Left colon (tissue), 2 donors: Measurements from ENCODE around the gene CIBAR2. TPM values are rescaled to one million over a fixed set of nuclear protein-coding genes. Genes with fewer than 3 reads are reported as not detected.

Experiments
- ATAC-seq: fragments of 200-7000 bp; cut with Tn5 transposase; one replicate; pipeline ENCODE4 v1.9.1; 2020; ENCODE audit warnings: mild to moderate bottlenecking, moderate library complexity
- DNase-seq, 2 donors: peaks; one replicate each; pipeline ENCODE4 v3.0.0-alpha.2; 2020
- intact Hi-C, 2 donors: fragments of 100-400 bp; cut with DNase I in 1 of 2; cut with micrococcal nuclease in 1 of 2; formaldehyde crosslinking; loops; one replicate each; pipeline versions ENCODE4 v1.11.2 to v1.14.0; 2022; cut with DNase I, micrococcal nuclease
- total RNA-seq, 2 donors: library from RNA; stranded (reverse); fragmentation: NEBNext Ultra II Directional; extraction: Animal tissue kit (Norgen Biotek cat#: 25700); gene quantifications; one replicate each; pipeline ENCODE4 v1.2.1, GENCODE V29; 2021
- donor health status: DM: no; HTN: no; CAD: no.
- donor health status: DM: yes; HTN: yes; CAD: no.

CIBAR2 gene
- total RNA-seq, 2 donors from 2014 or later = not detected

DNA sequence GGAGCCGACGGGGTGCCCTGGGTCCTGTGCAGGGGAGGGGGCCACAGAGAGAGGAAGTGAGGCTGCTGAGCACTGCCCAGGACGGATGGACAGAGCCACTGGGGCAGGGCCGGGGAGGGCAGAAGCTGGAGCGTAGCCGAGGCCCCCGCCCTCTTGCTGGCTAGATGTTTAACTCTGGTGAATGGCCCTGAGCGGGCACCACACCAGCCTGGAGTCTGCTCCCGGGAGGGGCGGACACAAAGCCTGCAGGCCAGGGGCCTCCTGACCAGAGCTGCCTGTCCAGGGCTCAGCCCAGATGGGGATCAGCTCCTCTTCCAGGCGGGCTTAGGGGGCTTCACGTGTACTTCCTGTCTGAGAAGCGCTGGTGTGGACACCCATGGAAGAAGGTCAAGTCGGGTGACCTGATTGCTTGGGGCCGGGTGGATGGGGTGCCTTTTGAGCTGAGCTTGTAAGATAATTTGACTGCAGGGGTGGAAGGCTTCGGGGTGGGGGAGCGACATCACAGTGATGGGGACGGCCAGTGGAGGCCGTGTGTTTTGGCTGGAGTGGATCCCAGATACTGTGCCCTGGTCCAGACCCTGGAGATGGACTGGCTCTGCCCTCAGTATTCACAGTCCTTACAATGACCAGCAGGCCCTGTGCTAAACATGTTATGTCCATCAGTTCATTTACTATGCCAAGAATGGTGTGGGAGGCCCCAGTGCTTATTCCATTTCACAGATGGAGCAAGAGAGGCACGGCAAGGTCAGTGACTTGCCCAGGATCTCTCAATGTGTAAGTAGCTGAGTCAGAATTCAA, 33.7 kb upstream of the CIBAR2 start:
- intact Hi-C loops = no loop called here
- no peak for ATAC-seq
- DNase-seq = no peak

DNA sequence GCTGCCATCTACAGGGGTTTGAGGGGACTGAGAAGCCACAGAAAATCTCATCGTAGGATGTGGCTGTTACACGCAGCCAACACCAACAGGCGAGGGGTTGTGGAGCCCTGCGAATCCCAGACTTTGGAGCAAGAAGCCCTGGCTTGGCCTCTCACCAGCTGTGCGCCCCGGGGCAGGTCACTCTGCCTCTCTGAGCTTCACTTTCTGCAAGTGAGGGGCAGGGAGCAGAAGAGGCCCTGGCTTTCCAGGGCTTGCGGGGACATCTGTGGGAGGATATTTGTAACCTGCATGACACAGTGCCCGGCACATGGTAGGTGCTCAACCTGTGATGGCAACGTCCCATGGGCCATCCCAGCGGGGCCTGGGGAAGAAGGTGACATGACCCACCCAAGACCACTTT, 32.9 kb upstream of the CIBAR2 start:
- intact Hi-C loops = no loop called here
- ATAC-seq (no peak), DNase-seq (no peak)

DNA sequence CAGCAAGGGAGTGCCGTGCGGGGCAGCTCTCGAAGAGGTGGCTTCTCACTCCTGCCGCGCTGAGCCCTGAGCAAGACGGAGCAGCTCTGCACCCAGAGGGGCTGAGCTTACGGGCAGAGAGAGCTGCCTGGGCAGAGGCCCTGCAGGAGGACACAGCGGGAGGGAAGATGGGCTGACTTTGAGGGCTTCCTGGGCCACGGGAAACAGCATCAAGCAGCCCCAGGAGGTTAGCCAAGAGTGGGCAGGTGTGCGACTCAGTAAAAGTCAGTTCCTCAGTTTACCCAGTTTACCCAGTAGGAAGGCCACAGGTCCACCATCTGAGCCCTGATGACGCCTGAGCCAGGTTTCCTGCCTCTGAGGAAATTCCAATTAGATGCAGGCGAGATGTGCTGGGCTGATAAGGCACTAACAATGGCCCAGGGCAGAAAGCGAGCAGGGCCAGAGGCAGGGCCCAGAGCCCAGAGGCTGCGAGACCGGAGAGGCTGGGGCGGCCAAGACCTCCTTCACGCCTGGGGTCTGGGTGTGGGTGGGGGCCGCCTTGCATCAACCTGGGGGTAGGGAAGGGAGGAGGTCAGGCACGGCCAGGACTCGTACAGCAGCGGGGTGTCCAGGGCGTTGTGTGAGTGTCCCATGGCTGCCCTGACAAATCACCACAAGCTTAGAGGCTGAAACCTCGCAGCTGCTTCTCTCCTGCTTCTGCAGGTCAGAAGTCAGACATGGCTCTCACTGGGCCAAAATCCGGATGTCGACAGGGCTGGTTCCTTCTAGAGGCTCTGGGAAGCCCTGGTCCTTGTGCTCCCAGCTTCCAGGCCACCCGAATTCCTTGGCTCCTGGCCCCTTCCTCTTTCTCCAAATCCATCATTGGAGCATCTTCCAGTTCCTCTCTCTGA, 32.0 kb upstream of the CIBAR2 start:
- intact Hi-C loops = no loop called here
- no peak for DNase-seq

GRCh38 chr16:85142771-85143211, 30.5 kb upstream of the CIBAR2 start:
- intact Hi-C loops = no loop called here
- ATAC-seq (no peak), DNase-seq (no peak)

More for the DNA sequence above, 32.0 kb upstream of the CIBAR2 start:
- no peak for ATAC-seq

- ATAC-seq = no peak
- no peak for DNase-seq
- intact Hi-C loops = no loop called here
These were observed 29.8 kb upstream of the CIBAR2 start for GRCh38 chr16:85142129-85142513.

GRCh38 chr16:85141491-85142128, 29.3 kb upstream of the CIBAR2 start:
- intact Hi-C loops = no loop called here
- DNase-seq (no peak), ATAC-seq (no peak)

DNA sequence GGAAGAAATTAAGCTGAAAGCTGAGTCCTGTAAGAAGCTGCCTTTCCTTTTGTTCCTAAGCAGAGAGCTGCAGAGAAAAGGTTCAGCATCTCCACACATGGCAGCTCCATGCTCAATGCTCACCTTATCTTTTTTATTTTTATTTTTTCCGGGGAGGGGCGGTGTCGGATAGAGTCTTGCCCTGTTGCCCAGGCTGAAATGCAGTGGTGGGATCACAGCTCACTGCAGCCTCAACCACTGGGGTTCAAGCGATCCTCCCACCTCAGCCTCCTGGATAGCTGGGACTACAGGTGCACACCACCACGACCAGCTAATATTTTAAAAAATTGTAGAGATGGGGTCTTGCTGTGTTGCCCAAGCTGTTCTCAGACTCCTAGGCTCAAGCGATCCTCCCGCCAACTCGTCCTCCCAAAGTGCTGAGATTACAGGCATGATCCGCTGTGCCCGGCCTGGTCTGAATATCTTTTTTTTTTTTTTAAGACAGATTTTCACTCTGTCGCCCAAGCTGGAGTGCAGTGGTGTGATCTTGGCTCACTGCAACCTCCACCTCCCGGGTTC, 28.3 kb upstream of the CIBAR2 start:
- ATAC-seq = no peak
- no peak for DNase-seq
- intact Hi-C loops = no loop called here

DNA sequence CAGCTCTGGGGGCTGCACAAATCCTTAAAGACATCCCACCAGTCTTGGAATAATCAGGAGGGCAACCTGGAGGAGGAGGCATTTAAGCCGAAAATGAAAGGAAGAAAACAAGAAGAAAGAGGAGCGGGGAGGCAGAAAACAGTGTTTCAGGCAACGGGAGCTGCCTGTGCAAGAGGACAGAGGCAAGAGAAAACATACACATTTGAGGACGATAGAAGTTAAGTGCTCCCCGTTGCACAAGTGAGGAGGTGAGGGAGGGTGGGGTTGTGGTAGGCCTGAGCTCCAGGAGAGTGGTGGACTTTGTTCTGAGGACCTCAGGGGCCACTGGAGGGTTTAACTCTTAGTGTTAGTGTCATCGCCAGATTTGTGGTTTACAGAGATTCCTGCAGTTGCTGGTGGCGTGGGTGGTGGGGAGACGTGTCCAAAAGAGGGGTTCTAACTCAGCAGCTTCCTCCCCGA, 27.6 kb upstream of the CIBAR2 start:
- ATAC-seq = no peak
- DNase-seq = no peak
- intact Hi-C loops = loop anchor here in 1 of 2 donors (10.0 kb wide), 1 partner anchor 65 kb away; no protein-coding TSS in a partner anchor

DNA sequence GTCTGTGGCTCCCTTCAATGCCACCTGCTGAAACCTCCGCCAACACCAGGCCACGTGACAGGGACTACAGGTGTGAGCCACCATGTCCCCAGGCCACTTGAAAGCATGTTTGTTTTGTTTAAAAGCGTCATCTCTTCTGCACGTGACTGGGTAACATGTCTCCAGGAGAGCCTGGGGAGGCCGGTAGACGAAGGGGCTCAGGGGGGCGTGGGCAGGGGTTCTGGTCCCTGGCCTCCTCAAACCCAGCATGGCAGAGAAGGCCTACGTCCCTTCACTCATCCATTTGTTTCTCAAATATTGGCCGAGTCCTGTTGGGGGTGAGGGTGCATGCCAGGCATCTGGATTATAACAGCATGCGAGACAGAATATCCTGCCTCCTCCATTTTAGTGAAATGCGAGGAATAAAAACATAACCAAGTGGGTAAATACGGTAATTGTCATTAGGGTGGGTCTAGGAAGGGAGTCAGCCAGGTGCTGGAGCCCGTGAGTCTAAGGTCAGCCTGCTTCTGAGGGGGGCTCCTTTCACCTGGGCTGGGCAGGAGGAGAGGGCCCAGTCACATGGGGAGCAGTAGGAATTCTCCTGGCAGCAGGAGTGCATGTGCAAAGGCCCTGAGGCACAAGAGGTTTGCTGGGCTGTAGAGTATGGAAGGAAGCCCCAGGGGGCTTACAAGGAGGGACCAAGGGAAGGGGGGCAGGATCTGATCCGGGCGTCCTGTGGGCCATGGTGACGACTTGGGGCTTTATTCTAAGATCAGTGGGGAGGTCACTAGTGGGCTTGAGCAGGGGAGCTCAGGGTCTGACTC, 26.8 kb upstream of the CIBAR2 start:
- ATAC-seq = no peak
- no peak for DNase-seq
- intact Hi-C loops = loop anchor here in 1 of 2 donors (10.0 kb wide), 1 partner anchor 66 kb away; no protein-coding TSS in a partner anchor

DNA sequence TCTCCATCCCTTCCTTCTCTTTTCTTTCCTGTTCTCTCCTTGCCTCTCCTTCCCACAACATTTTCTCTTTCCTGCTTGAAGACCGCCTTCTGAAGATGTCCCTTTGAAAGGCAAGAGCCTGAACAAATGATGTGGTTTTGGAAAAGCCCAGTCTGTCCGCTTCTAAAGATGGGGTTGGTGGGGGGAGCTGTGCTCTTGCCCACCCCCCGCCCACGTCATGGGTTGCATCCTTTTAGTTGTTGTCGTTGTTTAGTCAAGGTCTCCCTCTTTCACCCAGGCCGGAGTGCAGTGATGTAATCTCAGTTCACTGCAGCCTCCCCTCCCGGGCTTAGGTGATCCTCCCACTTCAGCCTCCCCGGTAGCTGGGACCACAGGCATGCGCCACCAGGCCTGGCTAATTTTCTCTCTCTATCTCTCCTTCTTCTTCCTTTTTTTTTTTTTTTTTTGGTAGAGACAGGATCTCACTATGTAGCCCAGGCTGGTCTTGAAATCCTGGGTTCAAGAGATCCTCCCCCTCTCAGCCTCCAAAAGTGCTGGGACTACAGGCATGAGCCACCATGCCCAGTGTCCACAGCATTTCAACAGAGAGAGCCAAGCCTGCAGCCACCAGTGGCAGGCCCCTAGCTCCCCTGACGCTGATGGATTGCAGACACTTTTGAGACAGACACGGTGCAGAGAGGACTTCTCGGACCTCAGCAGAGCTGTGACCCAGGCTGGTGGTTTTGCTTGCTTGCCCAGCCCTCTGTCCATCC, 26.0 kb upstream of the CIBAR2 start:
- intact Hi-C loops = loop anchor here in 1 of 2 donors (10.0 kb wide), 1 partner anchor 67 kb away; no protein-coding TSS in a partner anchor
- ATAC-seq = no peak
- no peak for DNase-seq

DNA sequence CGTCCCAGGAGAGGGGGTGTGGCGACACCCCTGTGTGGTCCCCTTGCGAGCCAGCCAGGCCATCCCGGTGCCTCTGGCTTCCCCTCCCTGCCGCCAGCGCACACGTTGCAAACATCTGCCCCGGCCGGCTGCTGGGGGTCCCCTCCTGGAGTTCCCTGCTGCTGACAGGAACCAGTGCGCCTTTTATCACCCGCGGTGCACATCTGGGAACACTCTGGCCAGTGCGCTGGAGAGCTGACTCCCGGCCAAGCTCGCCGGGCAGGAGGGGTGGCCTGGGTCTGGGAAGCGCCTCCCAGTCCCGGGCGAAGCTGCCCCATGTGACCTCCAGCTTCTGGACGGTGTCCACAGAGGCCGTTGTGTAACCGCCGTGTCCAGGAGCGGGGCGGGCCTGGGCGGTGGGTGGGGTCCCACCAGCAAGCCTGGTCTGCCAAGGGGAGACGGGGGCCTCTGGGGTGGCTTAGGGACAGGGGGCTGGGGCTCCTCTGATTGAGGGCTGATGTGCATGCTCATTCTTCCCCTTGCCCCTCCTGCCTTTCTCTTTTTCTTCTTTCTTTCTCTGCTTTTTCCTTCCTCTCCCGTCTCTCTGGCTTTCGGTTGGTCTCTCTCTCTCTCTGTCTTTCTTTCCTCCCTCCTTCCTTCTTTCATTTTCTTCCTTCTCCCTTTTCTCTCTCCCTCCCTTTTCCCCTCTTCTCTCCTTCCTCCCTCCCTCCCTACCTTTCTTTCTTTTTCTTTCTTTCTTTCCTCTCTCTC, 25.2 kb upstream of the CIBAR2 start:
- peak; percentile 75 to 89 for DNase-seq
- peak; percentile 88 for ATAC-seq
- intact Hi-C loops = loop anchor here in 1 of 2 donors (10.0 kb wide), 1 partner anchor 67 kb away; no protein-coding TSS in a partner anchor

DNA sequence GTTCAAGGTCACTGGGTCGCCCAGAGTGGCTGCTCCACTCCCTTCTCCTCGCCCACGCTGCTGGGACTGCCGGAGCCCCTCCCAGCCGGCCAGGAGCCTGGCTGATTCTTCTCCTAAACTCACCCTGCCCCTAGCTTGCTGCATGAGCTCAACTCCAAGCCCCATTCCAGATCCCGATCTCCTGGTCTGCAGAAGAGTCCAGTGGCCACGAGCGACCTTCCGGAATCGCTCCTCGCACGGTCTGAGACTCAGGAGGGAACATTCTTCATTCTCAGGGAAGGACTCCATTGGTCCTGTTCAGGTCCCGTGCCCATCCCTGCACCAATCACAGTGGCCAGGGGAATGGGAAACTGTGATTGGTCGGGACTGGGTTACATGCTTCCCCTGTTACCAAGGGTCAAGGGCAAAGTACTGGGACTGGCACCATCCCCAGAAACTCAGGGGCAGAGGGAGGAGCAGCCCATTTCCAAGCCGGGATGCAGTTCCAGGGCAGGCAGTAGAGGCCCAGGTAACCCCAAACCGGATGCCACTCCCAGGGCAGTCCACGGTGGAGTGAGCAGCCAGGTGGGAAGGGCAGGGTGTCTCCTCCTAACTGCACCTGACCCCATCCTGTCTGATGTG, 24.5 kb upstream of the CIBAR2 start:
- peak in 1 of 2 donors; percentile 48 for DNase-seq
- intact Hi-C loops = loop anchor here in 1 of 2 donors (10.0 kb wide), 1 partner anchor 68 kb away; no protein-coding TSS in a partner anchor
- ATAC-seq = peak; percentile 42

DNA sequence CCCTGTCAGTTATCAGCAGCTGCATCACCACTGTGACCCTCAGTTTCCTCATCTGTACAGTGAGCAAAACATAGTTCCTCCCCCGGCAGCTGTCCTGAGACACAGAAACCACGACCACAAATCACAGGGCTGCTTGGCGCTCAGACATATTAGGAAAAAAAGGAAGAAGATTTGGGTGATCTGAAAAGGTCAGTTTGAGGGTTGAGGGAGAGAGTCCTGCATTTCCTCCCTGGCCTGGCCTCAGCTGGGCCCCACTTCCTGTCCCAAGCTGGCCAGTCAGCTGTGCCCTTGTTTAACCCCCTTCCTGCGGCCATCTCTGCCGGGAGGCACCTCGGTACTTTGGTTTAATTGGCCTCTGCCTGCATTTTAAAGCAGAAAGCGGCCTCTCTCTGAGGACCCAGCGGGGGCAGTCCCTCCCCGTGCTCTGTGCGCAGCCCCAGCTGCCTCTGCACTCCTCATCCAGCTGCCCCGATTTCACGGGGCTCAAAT, 24.0 kb upstream of the CIBAR2 start:
- ATAC-seq = peak; percentile 23
- intact Hi-C loops = loop anchor here in 1 of 2 donors (10.0 kb wide), 1 partner anchor 69 kb away; no protein-coding TSS in a partner anchor
- DNase-seq = peak; percentile 31 to 50

- intact Hi-C loops = loop anchor here in 1 of 2 donors (10.0 kb wide), 1 partner anchor 70 kb away; no protein-coding TSS in a partner anchor
- DNase-seq (no peak), ATAC-seq (no peak)
These were observed 22.5 kb upstream of the CIBAR2 start for GRCh38 chr16:85134789-85135142.

DNA sequence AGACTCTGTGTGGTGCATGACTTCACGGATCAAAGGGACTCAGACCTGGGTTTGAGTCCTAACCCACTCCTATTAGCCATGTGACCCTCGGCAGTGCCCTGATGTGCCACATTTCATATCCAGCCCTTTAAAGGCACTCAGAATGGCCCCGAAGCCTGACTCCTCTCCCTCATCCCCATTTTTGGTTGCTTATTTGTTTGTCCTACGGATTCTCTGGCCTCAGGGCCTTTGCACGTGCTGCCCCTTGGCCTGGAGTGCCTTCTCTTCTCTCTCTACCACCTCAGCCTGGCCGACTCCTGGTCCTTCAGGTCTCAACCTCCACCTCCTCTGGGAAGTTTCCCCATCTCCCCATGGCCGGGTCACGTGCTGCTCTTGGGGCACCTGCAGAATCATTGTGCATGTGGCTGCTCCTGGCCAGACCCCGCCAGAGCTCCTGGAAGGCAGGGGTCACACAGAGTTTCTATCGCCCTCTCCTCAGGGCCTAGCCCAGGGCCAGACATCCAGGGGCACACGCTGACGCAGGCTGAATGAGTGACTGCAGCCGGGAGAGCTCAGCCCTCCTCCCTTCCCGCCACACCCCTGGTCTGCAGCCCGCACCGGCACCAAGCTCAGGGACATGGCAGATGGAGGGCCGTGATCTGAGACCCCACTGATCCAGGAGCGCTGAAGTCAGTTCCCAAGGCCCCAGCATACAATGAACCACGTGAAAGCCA, 22.0 kb upstream of the CIBAR2 start:
- ATAC-seq (no peak), DNase-seq (no peak)
- intact Hi-C loops = loop anchor here in 1 of 2 donors (10.0 kb wide), 1 partner anchor 71 kb away; no protein-coding TSS in a partner anchor
